ENCODE results near the gene MRPS34.

MRPS34 gene

GRCh38 chr16:1723450-1724147 is 49.3 kb downstream of the MRPS34 start:
- DNase-seq: peak; percentile 49
- H3K27ac ChIP-seq: no peak overlapping the region
- H3K36me3 ChIP-seq (replicated peaks): peaks cover 26% of the 10 kb centered on the region
- peak; percentile 79 for TF ChIP-seq CTCF (IDR thresholded peaks at IDR 0.05; ENCODE audit: low read depth, low read length, missing control alignments)
- H3K27me3 ChIP-seq (replicated peaks): no peaks in the 10 kb centered on the region
- no peak overlapping the region for H3K4me3 ChIP-seq (ENCODE audit: low read depth, low read length)
- in situ Hi-C loops (cut with HindIII; ENCODE audit: low pct_ligation_motif_present, low sequenced_read_pairs): no loop called here
